Neural progenitor cell (in vitro differentiated cells): ENCODE results near the gene ACOXL. TPM values are rescaled to one million over a fixed set of nuclear protein-coding genes. Genes with fewer than 3 reads are reported as not detected.

Experiments used
- DNase-seq: peaks from one replicate; pipeline ENCODE4 v3.0.0-alpha.2; 2016; ENCODE audit warnings: low spot score
- H2AFZ ChIP-seq: fragments of 200-600 bp; sonication (generic); replicated peaks from 2 replicates; pipeline ENCODE4 v1.6.1; 2016; ENCODE audit warnings: antibody characterized with exemption
- H3F3A ChIP-seq: fragments of 200-600 bp; sonication (generic); 2 replicates; pipeline ENCODE4 v1.6.1; 2016; ENCODE audit warnings: antibody characterized with exemption, low read depth
- H3K27ac ChIP-seq: fragments of 200-600 bp; sonication (generic); 2 replicates; pipeline ENCODE4 v1.5.1; 2016; ENCODE audit warnings: mild to moderate bottlenecking
- H3K27me3 ChIP-seq: fragments of 200-600 bp; sonication (generic); 2 replicates; pipeline ENCODE4 v1.6.1; 2016; ENCODE audit warnings: mild to moderate bottlenecking, moderate library complexity
- H3K36me3 ChIP-seq: fragments of 200-600 bp; sonication (generic); 2 replicates; pipeline ENCODE4 v1.5.1; 2016
- H3K4me1 ChIP-seq: fragments of 200-600 bp; sonication (generic); 2 replicates; pipeline ENCODE4 v1.6.1; 2016; ENCODE audit warnings: mixed run types
- H3K4me2 ChIP-seq: fragments of 200-600 bp; sonication (generic); 2 replicates; pipeline ENCODE4 v1.6.1; 2016
- H3K4me3 ChIP-seq: fragments of 200-600 bp; sonication (generic); 2 replicates; pipeline ENCODE4 v1.5.1; 2016
- H3K79me2 ChIP-seq: fragments of 200-600 bp; sonication (generic); 2 replicates; pipeline ENCODE4 v1.6.1; 2016; ENCODE audit warnings: low read depth
- H3K9ac ChIP-seq: fragments of 200-600 bp; sonication (generic); 2 replicates; pipeline ENCODE4 v1.6.1; 2016
- H3K9me3 ChIP-seq: fragments of 200-600 bp; sonication (generic); 2 replicates; pipeline ENCODE4 v1.5.1; 2016; ENCODE audit warnings: low read depth
- H4K20me1 ChIP-seq: fragments of 200-600 bp; sonication (generic); 2 replicates; pipeline ENCODE4 v1.6.1; 2016; ENCODE audit warnings: low read depth
- H3K27ac Mint-ChIP-seq: 3 replicates; pipeline ENCODE4 v1.8.0; 2021; ENCODE audit warnings: mixed read lengths
- H3K27me3 Mint-ChIP-seq: 2 replicates; pipeline ENCODE4 v1.8.0; 2022; ENCODE audit warnings: low read depth, mild to moderate bottlenecking, inconsistent platforms, moderate library complexity, mixed read lengths; ENCODE audit not compliant: insufficient read depth
- H3K36me3 Mint-ChIP-seq: 3 replicates; pipeline ENCODE4 v1.8.0; 2021; ENCODE audit warnings: mixed read lengths
- H3K4me1 Mint-ChIP-seq: 3 replicates; pipeline ENCODE4 v1.8.0; 2021; ENCODE audit warnings: mixed read lengths
- H3K4me3 Mint-ChIP-seq: 3 replicates; pipeline ENCODE4 v1.8.0; 2021; ENCODE audit warnings: mild to moderate bottlenecking, moderate library complexity, mixed read lengths
- H3K9me3 Mint-ChIP-seq: 3 replicates; pipeline ENCODE4 v1.8.0; 2020; ENCODE audit warnings: mixed read lengths
- EZH2 ChIP-seq: fragments of 200-600 bp; sonication (generic); IDR thresholded peaks from 2 replicates; pipeline ENCODE4 v1.6.1; 2017; ENCODE audit warnings: antibody characterized with exemption, mild to moderate bottlenecking, moderate library complexity
- EZH2phosphoT487 ChIP-seq: fragments of 200-600 bp; sonication (generic); IDR thresholded peaks from 2 replicates; pipeline ENCODE4 v1.6.1; 2017; ENCODE audit warnings: antibody characterized with exemption
- total RNA-seq: library from RNA; depleted of rRNA; stranded (reverse); fragments of >200 nt; gene quantifications from 2 replicates; pipeline ENCODE4 v1.2.3, GENCODE V29; 2015; ENCODE audit warnings: low replicate concordance
- TF ChIP-seq, protein P1 (sequence below): fragments of 200-600 bp; sonication (generic); IDR thresholded peaks from 2 replicates; pipeline ENCODE4 v1.5.1; 2017; ENCODE audit warnings: antibody characterized with exemption, mild to moderate bottlenecking

Gene ACOXL
- total RNA-seq, 1 donor from 2014 or later = 2.9 TPM

DNA sequence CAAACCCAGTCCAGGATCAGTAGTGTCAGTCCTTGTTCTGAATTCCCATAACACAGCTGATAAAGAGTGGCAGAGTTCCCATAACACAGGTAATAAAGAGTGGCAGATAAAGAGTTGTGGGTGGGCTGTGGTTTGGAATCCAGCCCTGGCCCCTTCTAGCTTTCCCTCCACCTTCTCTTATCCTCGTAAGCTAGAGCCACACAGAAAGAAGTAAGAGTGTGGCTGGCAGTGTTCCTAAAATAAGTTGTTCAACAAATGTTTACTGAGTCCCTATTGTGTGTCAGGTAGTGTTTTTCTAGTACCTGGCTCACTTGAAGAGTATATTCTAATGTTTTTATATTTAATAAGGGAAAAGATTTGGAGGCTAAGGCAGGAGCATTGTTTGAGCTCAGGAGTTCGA, 323.4 kb downstream of the ACOXL start:
- Histone ChIP-seq H2AFZ (no peak overlapping the region), H4K20me1 (no peaks in the 10 kb centered on the region), H3K9me3 (peaks cover under 1% of the 10 kb centered on the region), H3K4me3 (no peak overlapping the region), H3K27ac (no peak overlapping the region), H3K4me2 (peak overlapping the region; percentile 63), H3K36me3 (no peaks in the 10 kb centered on the region), H3K4me1 (peaks cover 29% of the 10 kb centered on the region), H3K79me2 (no peaks in the 10 kb centered on the region), H3K27me3 (no peaks in the 10 kb centered on the region), H3K9ac (no peak overlapping the region), H3F3A (peaks cover 18% of the 10 kb centered on the region)
- Mint-ChIP-seq H3K4me3 (peak overlapping the region; percentile 11), H3K27ac (peak overlapping the region; percentile 43), H3K4me1 (peaks cover 24% of the 10 kb centered on the region), H3K27me3 (peaks cover 4% of the 10 kb centered on the region), H3K36me3 (no peaks in the 10 kb centered on the region), H3K9me3 (peaks cover 9% of the 10 kb centered on the region)
- DNase-seq = no peak
- TF ChIP-seq EZH2 (no peak), EZH2phosphoT487 (no peak)
- TF ChIP-seq, protein P1, sequence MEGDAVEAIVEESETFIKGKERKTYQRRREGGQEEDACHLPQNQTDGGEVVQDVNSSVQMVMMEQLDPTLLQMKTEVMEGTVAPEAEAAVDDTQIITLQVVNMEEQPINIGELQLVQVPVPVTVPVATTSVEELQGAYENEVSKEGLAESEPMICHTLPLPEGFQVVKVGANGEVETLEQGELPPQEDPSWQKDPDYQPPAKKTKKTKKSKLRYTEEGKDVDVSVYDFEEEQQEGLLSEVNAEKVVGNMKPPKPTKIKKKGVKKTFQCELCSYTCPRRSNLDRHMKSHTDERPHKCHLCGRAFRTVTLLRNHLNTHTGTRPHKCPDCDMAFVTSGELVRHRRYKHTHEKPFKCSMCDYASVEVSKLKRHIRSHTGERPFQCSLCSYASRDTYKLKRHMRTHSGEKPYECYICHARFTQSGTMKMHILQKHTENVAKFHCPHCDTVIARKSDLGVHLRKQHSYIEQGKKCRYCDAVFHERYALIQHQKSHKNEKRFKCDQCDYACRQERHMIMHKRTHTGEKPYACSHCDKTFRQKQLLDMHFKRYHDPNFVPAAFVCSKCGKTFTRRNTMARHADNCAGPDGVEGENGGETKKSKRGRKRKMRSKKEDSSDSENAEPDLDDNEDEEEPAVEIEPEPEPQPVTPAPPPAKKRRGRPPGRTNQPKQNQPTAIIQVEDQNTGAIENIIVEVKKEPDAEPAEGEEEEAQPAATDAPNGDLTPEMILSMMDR = no peak

DNA sequence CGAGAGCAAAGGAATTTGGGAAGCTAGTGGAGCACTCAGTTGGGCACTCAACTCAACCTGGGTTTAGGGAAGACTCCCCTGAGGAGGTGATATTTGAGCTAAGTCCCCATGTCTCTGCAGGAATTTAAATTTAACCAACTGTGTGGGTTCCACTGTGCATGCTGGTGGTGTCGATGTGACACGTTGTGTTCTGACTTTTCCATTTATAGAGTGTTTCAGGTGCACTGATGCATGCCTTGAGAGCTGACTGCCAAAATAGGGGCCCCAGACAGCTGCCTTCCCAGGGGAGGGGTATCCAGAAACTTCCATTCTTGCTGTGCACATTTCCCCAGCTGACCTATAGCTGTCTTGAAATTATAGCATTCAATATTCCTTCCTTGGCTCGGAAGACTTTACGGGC, 324.7 kb downstream of the ACOXL start:
- Mint-ChIP-seq H3K4me1 (peaks cover 21% of the 10 kb centered on the region), H3K27ac (no peak overlapping the region), H3K4me3 (no peak overlapping the region), H3K27me3 (peaks cover 3% of the 10 kb centered on the region), H3K36me3 (no peaks in the 10 kb centered on the region), H3K9me3 (peaks cover 13% of the 10 kb centered on the region)
- H3K27me3 ChIP-seq = no peaks in the 10 kb centered on the region
- no peak for TF ChIP-seq EZH2
- TF ChIP-seq, protein P1 = no peak
- TF ChIP-seq EZH2phosphoT487 = no peak
- no peaks in the 10 kb centered on the region for H3K36me3 ChIP-seq
- peaks cover 3% of the 10 kb centered on the region for H3K9me3 ChIP-seq
- H3K4me3 ChIP-seq = no peak overlapping the region
- no peaks in the 10 kb centered on the region for H4K20me1 ChIP-seq
- peaks cover 29% of the 10 kb centered on the region for H3K4me1 ChIP-seq
- peaks cover 18% of the 10 kb centered on the region for H3F3A ChIP-seq
- no peak overlapping the region for H2AFZ ChIP-seq
- no peak overlapping the region for H3K9ac ChIP-seq
- H3K79me2 ChIP-seq = no peaks in the 10 kb centered on the region
- no peak overlapping the region for H3K27ac ChIP-seq
- DNase-seq = no peak
- H3K4me2 ChIP-seq = no peak overlapping the region

DNA sequence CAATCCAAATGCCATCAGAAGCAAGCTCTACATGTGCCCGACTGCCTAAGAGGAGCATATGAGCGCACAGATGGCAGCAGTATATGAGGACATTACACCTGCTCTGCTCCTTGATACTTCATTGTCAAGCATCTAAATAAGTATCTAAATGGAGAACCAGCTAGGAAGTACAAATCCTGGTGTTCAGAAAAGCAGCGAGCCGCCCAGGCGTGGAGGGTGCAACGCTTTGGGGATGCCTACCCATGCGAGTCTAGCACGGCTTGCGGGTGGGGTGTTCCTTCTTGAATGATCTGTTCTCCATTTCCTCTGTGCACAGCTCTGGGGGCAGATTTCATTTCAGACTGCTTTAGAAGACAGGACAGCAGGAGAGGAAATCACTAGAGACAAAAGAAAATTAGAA, 325.3 kb downstream of the ACOXL start:
- Mint-ChIP-seq H3K4me3 (no peak overlapping the region), H3K36me3 (no peaks in the 10 kb centered on the region), H3K4me1 (peaks cover 21% of the 10 kb centered on the region), H3K27me3 (peaks cover 2% of the 10 kb centered on the region), H3K9me3 (peaks cover 11% of the 10 kb centered on the region), H3K27ac (no peak overlapping the region)
- Histone ChIP-seq H3K4me2 (no peak overlapping the region), H3K36me3 (no peaks in the 10 kb centered on the region), H3K4me3 (no peak overlapping the region), H3K9me3 (peaks cover 3% of the 10 kb centered on the region), H2AFZ (no peak overlapping the region), H3K4me1 (peaks cover 29% of the 10 kb centered on the region), H4K20me1 (no peaks in the 10 kb centered on the region), H3F3A (peaks cover 18% of the 10 kb centered on the region), H3K9ac (no peak overlapping the region), H3K27me3 (no peaks in the 10 kb centered on the region), H3K27ac (no peak overlapping the region), H3K79me2 (no peaks in the 10 kb centered on the region)
- TF ChIP-seq EZH2phosphoT487 (no peak), EZH2 (no peak)
- TF ChIP-seq, protein P1 = no peak
- DNase-seq = no peak
